ENCODE results near the gene DOCK3. TPM values are rescaled to one million over a fixed set of nuclear protein-coding genes. Genes with fewer than 3 reads are reported as not detected.

DOCK3 gene
- total RNA-seq, 1 donor from 2014 or later = 0.52 TPM

- Histone ChIP-seq H3K27ac (ENCODE audit: low read depth, low read length) (no peak overlapping the region), H3K27me3 (ENCODE audit: control insufficient read depth in 3 of 3, insufficient read depth in 3 of 3, low read length in 3 of 3) (no peaks in the 10 kb centered on the region), H3K9ac (ENCODE audit: low read depth in 1 of 3, low read length in 3 of 3) (no peak overlapping the region), H3K4me1 (ENCODE audit: control insufficient read depth in 3 of 3, insufficient read depth in 3 of 3, low read length in 3 of 3) (peaks cover 0 to 4% (median 0%) of the 10 kb centered on the region in 3 donors), H3K36me3 (ENCODE audit: control insufficient read depth in 3 of 3, insufficient read depth in 3 of 3, low read length in 3 of 3) (no peaks in the 10 kb centered on the region), H3K9me3 (ENCODE audit: control insufficient read depth in 3 of 3, low read length in 3 of 3) (no peaks in the 10 kb centered on the region), H3K4me3 (ENCODE audit: low read length in 3 of 3) (no peak overlapping the region)
Measured at GRCh38 chr3:51024765-51025632, 350.3 kb downstream of the DOCK3 start.

GRCh38 chr3:51031666-51032065 lies 356.9 kb downstream of the DOCK3 start:
- Histone ChIP-seq H3K9ac (ENCODE audit: low read depth in 1 of 3, low read length in 3 of 3) (no peak overlapping the region), H3K4me3 (ENCODE audit: low read length in 3 of 3) (no peak overlapping the region), H3K36me3 (ENCODE audit: control insufficient read depth in 3 of 3, insufficient read depth in 3 of 3, low read length in 3 of 3) (no peaks in the 10 kb centered on the region), H3K27ac (ENCODE audit: low read depth, low read length) (no peak overlapping the region), H3K9me3 (ENCODE audit: control insufficient read depth in 3 of 3, low read length in 3 of 3) (no peaks in the 10 kb centered on the region), H3K27me3 (ENCODE audit: control insufficient read depth in 3 of 3, insufficient read depth in 3 of 3, low read length in 3 of 3) (no peaks in the 10 kb centered on the region), H3K4me1 (ENCODE audit: control insufficient read depth in 3 of 3, insufficient read depth in 3 of 3, low read length in 3 of 3) (no peaks in the 10 kb centered on the region)

DNA sequence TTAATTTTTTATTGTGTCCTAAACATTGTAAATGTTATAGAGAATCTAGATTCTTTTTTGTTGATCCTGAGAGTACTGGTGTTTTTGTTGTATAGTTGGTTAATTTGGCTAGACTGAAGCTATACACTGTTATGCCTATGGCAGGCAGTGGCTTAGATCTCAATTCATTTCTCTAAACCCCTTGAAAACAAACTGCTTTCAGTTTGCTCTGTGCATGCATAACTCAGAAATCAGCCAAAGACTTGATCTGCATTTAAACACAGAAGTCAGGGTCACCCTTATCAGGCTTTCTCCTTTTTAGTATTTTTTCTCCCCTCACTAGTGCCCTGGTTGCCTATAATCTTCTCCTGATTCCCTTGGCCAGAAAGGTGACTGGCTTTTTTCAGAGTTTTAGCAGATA lies 360.9 kb downstream of the DOCK3 start:
- Histone ChIP-seq H3K9me3 (ENCODE audit: control insufficient read depth in 3 of 3, low read length in 3 of 3) (no peaks in the 10 kb centered on the region), H3K27ac (ENCODE audit: low read depth, low read length) (no peak overlapping the region), H3K27me3 (ENCODE audit: control insufficient read depth in 3 of 3, insufficient read depth in 3 of 3, low read length in 3 of 3) (no peaks in the 10 kb centered on the region), H3K9ac (ENCODE audit: low read depth in 1 of 3, low read length in 3 of 3) (no peak overlapping the region), H3K4me3 (ENCODE audit: low read length in 3 of 3) (no peak overlapping the region), H3K36me3 (ENCODE audit: control insufficient read depth in 3 of 3, insufficient read depth in 3 of 3, low read length in 3 of 3) (no peaks in the 10 kb centered on the region), H3K4me1 (ENCODE audit: control insufficient read depth in 3 of 3, insufficient read depth in 3 of 3, low read length in 3 of 3) (no peaks in the 10 kb centered on the region)

DNA sequence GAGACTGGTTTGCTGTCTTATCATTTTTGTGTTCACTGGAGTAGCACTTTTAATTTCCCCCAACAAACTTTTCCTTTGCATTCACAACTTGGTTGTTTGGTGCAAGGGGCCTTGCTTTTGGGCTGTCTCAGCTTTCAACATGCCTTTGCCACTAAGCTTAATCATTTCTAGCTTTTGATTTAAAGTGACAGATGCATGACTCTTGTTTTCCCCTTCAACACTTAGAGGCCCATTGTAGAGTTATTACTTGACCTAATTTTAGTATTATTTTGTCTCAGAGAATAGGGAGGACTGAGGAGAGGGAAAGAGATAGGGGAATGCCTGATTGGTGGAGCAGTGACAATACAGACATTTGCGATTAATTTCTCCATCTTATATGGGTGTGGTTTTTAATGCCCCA lies 370.3 kb downstream of the DOCK3 start:
- H3K4me3 ChIP-seq (ENCODE audit: low read length in 3 of 3) = no peak overlapping the region
- H3K27ac ChIP-seq (ENCODE audit: low read depth, low read length) = no peak overlapping the region
- no peaks in the 10 kb centered on the region for H3K4me1 ChIP-seq (ENCODE audit: control insufficient read depth in 3 of 3, insufficient read depth in 3 of 3, low read length in 3 of 3)
- H3K36me3 ChIP-seq (ENCODE audit: control insufficient read depth in 3 of 3, insufficient read depth in 3 of 3, low read length in 3 of 3) = no peaks in the 10 kb centered on the region
- no peak overlapping the region for H3K9ac ChIP-seq (ENCODE audit: low read depth in 1 of 3, low read length in 3 of 3)
- no peaks in the 10 kb centered on the region for H3K9me3 ChIP-seq (ENCODE audit: control insufficient read depth in 3 of 3, low read length in 3 of 3)
- no peaks in the 10 kb centered on the region for H3K27me3 ChIP-seq (ENCODE audit: control insufficient read depth in 3 of 3, insufficient read depth in 3 of 3, low read length in 3 of 3)

- no peak overlapping the region for H3K9ac ChIP-seq (ENCODE audit: low read depth in 1 of 3, low read length in 3 of 3)
- no peaks in the 10 kb centered on the region for H3K4me1 ChIP-seq (ENCODE audit: control insufficient read depth in 3 of 3, insufficient read depth in 3 of 3, low read length in 3 of 3)
- H3K27me3 ChIP-seq (ENCODE audit: control insufficient read depth in 3 of 3, insufficient read depth in 3 of 3, low read length in 3 of 3) = no peaks in the 10 kb centered on the region
- H3K9me3 ChIP-seq (ENCODE audit: control insufficient read depth in 3 of 3, low read length in 3 of 3) = no peaks in the 10 kb centered on the region
- H3K36me3 ChIP-seq (ENCODE audit: control insufficient read depth in 3 of 3, insufficient read depth in 3 of 3, low read length in 3 of 3) = no peaks in the 10 kb centered on the region
- H3K27ac ChIP-seq (ENCODE audit: low read depth, low read length) = no peak overlapping the region
- no peak overlapping the region for H3K4me3 ChIP-seq (ENCODE audit: low read length in 3 of 3)
Measured at GRCh38 chr3:51052562-51052961, 377.8 kb downstream of the DOCK3 start.

GRCh38 chr3:51057121-51057520 lies 382.4 kb downstream of the DOCK3 start:
- Histone ChIP-seq H3K4me1 (ENCODE audit: control insufficient read depth in 3 of 3, insufficient read depth in 3 of 3, low read length in 3 of 3) (peaks cover 0 to 4% (median 2%) of the 10 kb centered on the region in 3 donors), H3K4me3 (ENCODE audit: low read length in 3 of 3) (no peak overlapping the region), H3K27me3 (ENCODE audit: control insufficient read depth in 3 of 3, insufficient read depth in 3 of 3, low read length in 3 of 3) (no peaks in the 10 kb centered on the region), H3K9me3 (ENCODE audit: control insufficient read depth in 3 of 3, low read length in 3 of 3) (no peaks in the 10 kb centered on the region), H3K36me3 (ENCODE audit: control insufficient read depth in 3 of 3, insufficient read depth in 3 of 3, low read length in 3 of 3) (no peaks in the 10 kb centered on the region), H3K27ac (ENCODE audit: low read depth, low read length) (no peak overlapping the region), H3K9ac (ENCODE audit: low read depth in 1 of 3, low read length in 3 of 3) (no peak overlapping the region)

DNA sequence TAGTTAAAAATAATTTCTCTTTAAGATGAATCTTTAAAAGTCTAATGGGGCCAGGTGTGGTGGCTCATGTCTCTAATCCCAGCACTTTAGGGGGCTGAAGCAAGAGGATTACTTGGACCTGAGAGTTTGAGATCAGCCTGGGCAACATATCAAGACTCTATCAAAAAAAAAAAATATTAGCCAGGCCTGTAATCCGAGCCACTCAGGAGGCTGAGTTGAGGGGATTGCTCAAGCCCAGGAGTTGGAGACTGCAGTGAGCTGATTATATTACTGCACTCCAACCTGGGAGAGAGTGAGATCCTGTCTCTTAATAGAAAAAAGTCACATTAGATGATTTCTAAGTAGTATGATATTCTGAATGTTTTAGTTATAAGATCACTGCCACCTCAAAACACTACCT lies 388.3 kb downstream of the DOCK3 start:
- no peaks in the 10 kb centered on the region for H3K9me3 ChIP-seq (ENCODE audit: control insufficient read depth in 3 of 3, low read length in 3 of 3)
- H3K4me3 ChIP-seq (ENCODE audit: low read length in 3 of 3) = no peak overlapping the region
- H3K9ac ChIP-seq (ENCODE audit: low read depth in 1 of 3, low read length in 3 of 3) = no peak overlapping the region
- H3K4me1 ChIP-seq (ENCODE audit: control insufficient read depth in 3 of 3, insufficient read depth in 3 of 3, low read length in 3 of 3) = peaks cover 0 to 10% (median 5%) of the 10 kb centered on the region in 3 donors
- H3K36me3 ChIP-seq (ENCODE audit: control insufficient read depth in 3 of 3, insufficient read depth in 3 of 3, low read length in 3 of 3) = no peaks in the 10 kb centered on the region
- H3K27me3 ChIP-seq (ENCODE audit: control insufficient read depth in 3 of 3, insufficient read depth in 3 of 3, low read length in 3 of 3) = no peaks in the 10 kb centered on the region
- H3K27ac ChIP-seq (ENCODE audit: low read depth, low read length) = no peak overlapping the region

GRCh38 chr3:51075221-51075775 lies 400.6 kb downstream of the DOCK3 start:
- Histone ChIP-seq H3K9ac (ENCODE audit: low read depth in 1 of 3, low read length in 3 of 3) (no peak overlapping the region), H3K4me3 (ENCODE audit: low read length in 3 of 3) (no peak overlapping the region), H3K27ac (ENCODE audit: low read depth, low read length) (no peak overlapping the region), H3K4me1 (ENCODE audit: control insufficient read depth in 3 of 3, insufficient read depth in 3 of 3, low read length in 3 of 3) (no peaks in the 10 kb centered on the region), H3K27me3 (ENCODE audit: control insufficient read depth in 3 of 3, insufficient read depth in 3 of 3, low read length in 3 of 3) (no peaks in the 10 kb centered on the region), H3K36me3 (ENCODE audit: control insufficient read depth in 3 of 3, insufficient read depth in 3 of 3, low read length in 3 of 3) (no peaks in the 10 kb centered on the region), H3K9me3 (ENCODE audit: control insufficient read depth in 3 of 3, low read length in 3 of 3) (no peaks in the 10 kb centered on the region)

- Histone ChIP-seq H3K36me3 (ENCODE audit: control insufficient read depth in 3 of 3, insufficient read depth in 3 of 3, low read length in 3 of 3) (no peaks in the 10 kb centered on the region), H3K9me3 (ENCODE audit: control insufficient read depth in 3 of 3, low read length in 3 of 3) (peaks cover 0 to 4% (median 3%) of the 10 kb centered on the region in 3 donors), H3K9ac (ENCODE audit: low read depth in 1 of 3, low read length in 3 of 3) (no peak overlapping the region), H3K4me1 (ENCODE audit: control insufficient read depth in 3 of 3, insufficient read depth in 3 of 3, low read length in 3 of 3) (no peaks in the 10 kb centered on the region), H3K27me3 (ENCODE audit: control insufficient read depth in 3 of 3, insufficient read depth in 3 of 3, low read length in 3 of 3) (no peaks in the 10 kb centered on the region), H3K4me3 (ENCODE audit: low read length in 3 of 3) (no peak overlapping the region), H3K27ac (ENCODE audit: low read depth, low read length) (no peak overlapping the region)
Measured at GRCh38 chr3:51082363-51082762, 407.6 kb downstream of the DOCK3 start.

- no peak overlapping the region for H3K4me3 ChIP-seq (ENCODE audit: low read length in 3 of 3)
- H3K27ac ChIP-seq (ENCODE audit: low read depth, low read length) = no peak overlapping the region
- H3K27me3 ChIP-seq (ENCODE audit: control insufficient read depth in 3 of 3, insufficient read depth in 3 of 3, low read length in 3 of 3) = no peaks in the 10 kb centered on the region
- H3K9me3 ChIP-seq (ENCODE audit: control insufficient read depth in 3 of 3, low read length in 3 of 3) = peaks cover 0 to 4% (median 3%) of the 10 kb centered on the region in 3 donors
- no peaks in the 10 kb centered on the region for H3K36me3 ChIP-seq (ENCODE audit: control insufficient read depth in 3 of 3, insufficient read depth in 3 of 3, low read length in 3 of 3)
- no peaks in the 10 kb centered on the region for H3K4me1 ChIP-seq (ENCODE audit: control insufficient read depth in 3 of 3, insufficient read depth in 3 of 3, low read length in 3 of 3)
- no peak overlapping the region for H3K9ac ChIP-seq (ENCODE audit: low read depth in 1 of 3, low read length in 3 of 3)
Measured at GRCh38 chr3:51083490-51083889, 408.8 kb downstream of the DOCK3 start.
